Non-pigmented ciliary epithelial cell (primary cell): ENCODE data around the gene KCNK3.
A peak's percentile ranks its signal among the peaks of the same experiment; 100 is the strongest.
"Not testable (repeated sequence)": the region's sequence is repeated elsewhere in the genome, so short reads cannot be mapped to it uniquely, and the experiment has no call there.

ENCODE experiments used
- DNase-seq: peaks from one replicate; pipeline ENCODE4 v3.0.0-alpha.2; 2010; ENCODE audit warnings: low read depth

Gene KCNK3

DNA sequence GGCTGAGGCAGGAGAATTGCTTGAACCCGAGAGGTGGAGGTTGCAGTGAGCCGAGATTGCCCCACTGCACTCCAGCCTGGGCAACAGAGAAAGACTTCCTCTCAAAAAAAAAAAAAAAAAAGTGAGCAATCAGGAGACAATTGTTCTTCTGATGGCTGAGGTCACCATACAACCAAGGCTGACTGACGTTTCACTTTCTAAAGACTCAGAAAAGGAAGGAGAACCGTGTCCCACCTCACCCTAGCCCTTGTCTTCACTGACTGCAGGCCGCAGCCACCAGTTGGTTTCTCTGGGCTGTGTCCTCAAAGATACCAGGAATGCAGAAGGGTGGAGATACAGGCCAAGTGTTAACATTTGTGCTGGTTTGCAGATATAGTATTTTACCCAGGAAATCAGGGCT, 63.8 kb downstream of the KCNK3 start:
- no peak for DNase-seq

DNA sequence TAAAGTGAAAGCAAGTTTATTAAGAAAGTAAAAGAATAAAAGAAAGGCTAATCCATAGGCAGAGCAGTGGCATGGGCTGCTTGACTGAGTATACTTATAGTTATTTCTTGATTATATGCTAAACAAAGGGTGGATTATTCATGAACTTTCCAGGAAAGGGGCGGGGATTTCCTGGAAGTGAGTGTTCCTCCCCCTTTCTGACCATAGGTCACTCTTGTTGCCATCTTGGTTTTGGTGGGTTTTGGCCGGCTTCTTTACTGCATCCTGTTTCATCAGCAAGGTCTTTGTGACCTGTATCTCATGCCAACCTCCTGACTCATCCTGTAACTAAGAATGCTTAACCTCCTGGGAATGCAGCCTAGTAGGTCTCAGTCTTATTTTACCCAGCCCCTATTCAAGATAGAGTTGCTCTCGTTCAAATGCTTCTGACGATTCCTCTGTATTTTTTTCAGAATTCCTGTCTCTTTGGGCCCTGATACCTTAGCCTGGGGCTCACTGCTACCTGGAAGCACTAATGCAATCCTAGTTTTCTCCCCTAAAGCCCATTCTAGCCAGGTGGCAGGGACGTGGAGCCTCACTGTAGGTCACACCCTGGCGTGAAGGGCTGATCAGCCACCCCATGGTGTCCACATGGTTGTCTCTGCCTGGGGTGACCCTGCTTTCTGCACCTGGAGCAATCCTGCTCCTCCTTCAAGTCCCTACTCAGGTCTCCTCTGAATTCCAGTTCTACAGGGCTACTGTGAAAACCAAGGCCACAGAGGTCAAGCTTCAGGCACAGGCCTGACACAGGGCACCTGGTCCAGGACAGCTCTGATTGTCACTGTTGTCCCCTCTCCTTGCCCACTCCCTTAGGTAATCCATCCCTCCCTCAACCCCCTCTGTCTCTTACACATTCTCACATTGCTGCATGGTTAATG, 65.6 kb downstream of the KCNK3 start:
- peak; percentile 97 for DNase-seq

DNA sequence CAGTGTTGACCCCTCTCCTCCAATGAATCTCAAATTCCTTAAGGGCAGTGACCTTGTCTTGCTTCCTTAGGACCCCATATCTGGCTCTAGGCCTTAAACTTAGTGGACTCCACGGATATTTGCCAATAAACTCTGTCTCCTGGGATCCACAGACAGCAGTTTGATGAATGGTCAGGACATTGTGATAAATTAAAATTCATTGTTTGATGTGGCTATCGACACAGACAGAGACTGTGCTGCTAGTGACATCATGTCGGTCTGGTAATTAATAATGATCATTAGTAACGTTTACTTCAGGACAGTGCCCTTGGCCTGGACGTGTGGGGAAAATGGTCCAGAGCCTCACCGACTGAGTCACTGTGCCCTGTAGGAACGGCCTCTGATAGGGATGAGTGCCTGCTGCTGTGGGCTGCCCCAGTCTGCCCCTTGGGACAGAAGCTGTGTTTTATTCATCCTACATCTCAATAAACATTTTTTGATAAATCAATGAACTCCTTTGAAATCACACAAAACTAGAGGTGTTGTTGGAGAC, 66.3 kb downstream of the KCNK3 start:
- no peak for DNase-seq

DNA sequence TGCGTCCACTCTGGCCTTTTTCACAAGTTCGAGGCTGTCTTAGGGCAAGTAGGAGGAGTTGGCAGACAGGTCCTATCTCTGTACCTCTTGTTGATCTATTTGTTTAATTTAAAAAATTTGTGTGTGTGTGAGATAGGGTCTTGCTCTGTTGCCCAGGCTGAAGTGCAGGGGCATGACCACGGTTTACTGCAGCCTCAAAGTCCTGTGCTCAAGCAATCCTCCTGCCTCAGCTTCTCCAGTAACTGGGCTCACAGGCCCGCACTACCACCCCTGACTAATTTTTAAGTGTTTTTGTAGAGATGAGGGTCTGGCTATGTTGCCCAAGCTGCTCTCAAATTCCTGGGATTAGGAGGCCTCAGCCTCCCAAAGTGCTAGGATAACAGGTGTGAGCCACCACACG, 67.3 kb downstream of the KCNK3 start:
- no peak for DNase-seq

DNA sequence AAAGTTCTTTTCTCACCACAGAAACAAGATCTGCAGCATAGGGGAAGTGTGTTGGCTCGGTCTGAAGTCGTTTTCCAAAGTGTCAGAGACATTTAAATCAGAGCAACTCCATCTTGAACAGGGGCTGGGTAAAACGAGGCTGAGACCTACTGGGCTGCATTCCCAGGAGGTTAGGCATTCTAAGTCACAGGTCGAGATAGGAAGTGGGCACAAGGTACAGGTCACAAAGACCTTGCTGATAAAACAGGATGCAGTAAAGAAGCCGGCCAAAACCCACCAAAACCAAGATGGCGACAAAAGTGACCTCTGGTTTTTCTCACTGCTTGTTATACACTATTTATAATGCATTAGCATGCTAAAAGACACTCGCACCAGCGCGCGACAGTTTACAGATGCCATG, 68.5 kb downstream of the KCNK3 start:
- not testable (repeated sequence) for DNase-seq

DNA sequence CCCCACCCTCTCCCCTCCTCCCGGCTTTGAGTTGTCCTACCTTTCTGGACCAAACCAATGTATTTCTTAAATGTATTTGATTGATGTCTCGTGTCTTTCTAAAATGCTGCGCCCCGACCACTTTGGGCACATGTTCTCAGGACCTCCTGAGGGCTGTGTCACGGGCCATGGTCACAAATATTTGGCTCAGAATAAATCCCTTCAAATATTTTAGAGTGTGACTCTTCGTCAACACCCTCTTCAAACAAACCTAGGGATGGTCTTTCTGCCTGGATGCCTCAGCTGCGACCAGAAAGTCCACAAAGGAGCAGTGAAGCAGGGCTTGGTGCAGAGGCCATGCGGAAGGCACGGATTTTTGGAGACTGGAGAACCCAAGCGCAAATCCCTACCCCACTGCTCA, 70.5 kb downstream of the KCNK3 start:
- DNase-seq: no peak

DNA sequence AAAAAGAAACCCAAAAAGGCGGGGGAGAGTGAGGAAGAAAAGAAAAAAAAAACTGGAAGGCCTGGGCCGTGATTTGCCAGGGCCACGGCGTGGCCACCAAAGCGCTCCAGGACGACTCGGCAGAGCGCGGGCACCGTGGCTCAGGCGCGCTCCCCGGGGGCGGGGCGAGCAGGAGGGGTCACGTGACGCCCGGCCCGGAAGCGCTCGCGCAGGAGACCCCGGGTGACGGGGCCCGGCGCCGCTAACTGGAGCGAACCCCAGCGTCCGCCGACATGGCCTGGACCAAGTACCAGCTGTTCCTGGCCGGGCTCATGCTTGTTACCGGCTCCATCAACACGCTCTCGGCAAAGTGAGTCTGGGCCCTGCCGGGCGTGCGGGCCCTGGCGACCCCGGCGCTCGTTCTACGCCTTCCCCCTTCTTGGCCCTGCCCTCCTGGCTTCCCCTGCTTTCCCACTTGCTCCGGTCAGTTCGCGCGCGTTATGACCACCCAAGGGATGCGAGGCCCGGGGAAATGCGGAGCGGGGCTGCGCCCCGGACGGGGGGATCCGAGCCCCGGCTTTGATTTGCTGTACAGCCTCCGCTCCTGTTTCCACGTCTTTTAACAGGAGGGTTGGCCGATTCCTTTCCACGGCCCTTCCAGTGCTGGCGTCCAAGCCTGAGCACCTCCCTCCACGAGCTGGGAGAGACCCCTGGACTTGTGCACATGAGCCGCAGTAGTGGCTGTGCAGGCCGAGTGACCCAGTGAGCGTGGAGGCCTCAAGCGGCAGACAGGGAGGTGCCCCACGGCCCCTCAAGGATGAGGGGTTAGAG, 71.8 kb downstream of the KCNK3 start, which contains the start of gene SLC35F6:
SLC35F6 (plus strand) TSS at position 207 of the 810 bp plus-strand sequence; CDS start at position 273, 66 bp downstream.
- no peak for DNase-seq

DNA sequence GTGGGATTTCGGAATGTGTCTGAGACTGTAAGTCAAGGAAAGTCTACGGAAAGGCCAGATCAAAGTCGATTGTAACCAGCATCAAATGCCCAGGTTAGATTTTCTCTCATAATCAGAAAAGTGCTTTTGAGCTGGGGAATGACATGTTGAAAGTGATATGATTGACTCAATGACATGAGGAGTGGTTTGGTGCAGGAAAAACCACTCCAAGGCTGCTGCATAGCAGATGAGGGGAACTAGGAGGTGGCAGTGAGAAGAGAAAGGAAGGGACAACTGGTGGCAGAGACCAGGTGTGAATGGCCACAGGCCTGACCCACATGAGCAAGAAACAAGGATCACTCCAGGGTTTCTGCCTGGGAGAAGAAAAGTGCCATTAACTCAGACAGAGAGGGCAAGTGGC, 72.4 kb downstream of the KCNK3 start:
- no peak for DNase-seq

DNA sequence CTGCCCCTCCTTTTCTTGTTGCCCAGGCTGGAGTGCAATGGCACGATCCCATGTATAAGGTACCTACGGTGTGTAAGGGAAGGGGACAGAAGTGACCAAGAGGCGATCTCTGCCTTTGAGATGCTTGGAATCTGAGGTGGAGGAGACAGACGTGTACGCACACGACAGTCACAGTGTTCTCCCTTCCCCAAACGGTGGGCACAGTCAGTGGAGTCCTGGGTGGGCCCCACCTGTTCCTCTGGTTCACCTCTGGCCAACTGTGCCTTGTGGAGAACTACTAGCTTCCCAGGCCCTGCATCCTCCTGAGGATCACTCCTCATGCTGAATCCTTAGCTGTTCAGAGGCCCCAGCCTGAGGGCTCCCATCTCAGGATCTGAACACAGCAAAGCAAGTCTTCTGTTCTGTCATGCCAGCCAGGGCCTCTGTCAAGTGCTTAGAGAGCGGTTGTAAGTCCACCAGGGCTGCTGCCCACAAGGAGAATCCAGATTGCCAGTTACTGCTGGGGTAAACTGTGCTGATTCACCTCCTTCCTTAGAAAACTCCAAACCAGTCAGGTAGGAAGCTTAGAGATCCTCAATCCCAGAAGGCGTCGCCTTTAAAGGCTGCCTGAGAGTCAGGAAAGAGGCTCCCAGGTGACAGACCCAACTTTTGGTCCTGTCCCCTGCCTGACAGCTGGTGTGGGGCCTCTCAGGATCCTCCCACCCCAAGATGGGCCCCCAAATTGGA, 73.1 kb downstream of the KCNK3 start:
- DNase-seq: no peak

DNA sequence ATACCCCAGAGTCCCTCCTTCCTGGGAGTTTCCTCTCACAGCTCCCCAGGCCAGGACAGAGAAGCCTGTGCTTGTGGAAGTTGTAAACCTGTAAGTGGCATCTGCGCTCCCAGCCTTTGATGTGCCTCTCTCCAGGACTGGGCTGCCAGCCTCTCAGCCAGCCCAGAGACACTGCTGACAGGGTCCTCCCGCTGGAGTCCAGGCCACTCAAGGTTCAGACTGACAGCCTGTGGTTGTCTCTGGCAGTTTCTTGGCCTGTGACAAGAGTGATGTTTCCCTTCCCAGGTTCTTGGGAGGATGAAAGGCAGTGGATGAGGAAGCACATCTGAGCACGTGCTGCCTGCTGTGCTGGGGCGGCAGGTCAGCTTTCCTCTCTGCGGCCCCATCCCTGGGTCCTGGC, 74.6 kb downstream of the KCNK3 start:
- DNase-seq: no peak

DNA sequence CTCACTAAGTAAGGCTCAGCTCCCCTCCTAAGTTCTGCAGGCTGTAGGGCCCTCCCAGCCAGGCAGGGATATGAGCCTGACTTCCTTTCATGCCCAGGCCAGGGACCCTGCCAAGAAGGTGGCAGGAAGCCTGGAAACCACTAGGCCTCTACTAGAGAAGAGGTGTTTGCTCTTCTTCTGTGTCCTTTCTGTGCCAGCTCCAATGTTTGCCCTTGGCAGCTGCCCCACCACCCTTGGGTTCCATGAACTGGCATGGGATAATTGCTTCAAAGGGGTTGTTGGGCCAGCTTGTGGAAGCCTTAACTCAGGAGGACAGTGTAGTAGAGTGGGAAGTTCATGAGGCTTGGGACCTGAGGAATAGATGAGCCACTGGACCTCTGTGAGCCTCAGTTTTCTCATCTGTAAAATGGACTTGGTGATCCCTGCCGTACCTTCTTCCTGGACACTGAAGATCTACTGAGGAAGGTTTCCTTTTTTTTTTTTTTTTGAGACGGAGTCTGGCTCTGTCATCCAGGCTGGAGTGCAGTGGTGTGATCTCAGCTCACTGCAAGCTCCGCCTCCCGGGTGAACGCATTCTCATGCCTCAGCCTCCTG, 75.5 kb downstream of the KCNK3 start:
- DNase-seq: no peak

DNA sequence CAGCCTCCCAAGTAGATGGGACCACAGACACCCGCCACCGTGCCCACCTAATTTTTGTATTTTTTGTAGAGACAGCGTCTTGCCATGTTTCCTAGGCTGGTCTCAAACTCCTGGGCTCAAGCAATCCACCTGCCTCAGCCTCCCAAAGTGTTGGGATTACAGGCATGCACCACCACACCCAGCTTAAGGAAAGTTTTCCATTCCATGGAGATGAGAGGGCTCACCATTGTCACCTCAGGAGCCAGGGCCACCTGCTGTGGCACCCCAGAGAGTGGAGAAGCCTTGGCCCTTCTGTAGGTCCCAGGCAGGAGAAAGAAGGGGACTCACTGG, 76.2 kb downstream of the KCNK3 start:
- DNase-seq: no peak

DNA sequence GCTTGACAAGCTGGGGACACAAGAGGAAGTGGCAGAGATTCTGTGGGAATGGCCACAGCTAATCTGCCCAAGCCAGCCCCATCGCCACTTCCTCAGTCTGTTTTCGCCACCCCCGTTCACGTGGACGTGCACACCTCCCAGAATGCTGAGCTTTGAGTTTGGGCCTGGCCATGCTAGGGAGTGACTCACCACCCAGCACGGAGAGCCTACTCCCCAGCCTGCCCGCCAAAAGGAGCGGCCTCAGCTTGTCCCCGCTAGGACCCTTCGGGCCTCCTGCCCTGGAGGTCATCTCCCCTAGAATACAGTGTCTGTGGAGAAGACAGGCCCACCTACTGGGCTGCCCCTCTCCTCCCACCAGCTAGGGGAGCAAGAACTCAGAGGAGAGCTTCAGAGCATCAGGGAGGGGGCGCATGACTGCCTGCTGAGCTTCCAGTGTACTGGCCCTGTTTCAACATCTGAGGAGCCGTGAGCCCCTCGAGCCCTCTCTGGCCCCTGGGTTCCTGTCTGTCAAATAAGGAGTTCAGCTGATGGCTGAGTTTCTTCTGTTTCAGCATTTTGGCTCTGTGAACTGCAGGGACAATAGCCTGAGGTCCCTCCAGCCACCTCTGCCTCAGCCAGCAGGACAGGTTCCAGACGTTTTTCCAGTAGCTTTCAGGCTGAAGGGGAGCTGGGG, 76.7 kb downstream of the KCNK3 start:
- DNase-seq: no peak

DNA sequence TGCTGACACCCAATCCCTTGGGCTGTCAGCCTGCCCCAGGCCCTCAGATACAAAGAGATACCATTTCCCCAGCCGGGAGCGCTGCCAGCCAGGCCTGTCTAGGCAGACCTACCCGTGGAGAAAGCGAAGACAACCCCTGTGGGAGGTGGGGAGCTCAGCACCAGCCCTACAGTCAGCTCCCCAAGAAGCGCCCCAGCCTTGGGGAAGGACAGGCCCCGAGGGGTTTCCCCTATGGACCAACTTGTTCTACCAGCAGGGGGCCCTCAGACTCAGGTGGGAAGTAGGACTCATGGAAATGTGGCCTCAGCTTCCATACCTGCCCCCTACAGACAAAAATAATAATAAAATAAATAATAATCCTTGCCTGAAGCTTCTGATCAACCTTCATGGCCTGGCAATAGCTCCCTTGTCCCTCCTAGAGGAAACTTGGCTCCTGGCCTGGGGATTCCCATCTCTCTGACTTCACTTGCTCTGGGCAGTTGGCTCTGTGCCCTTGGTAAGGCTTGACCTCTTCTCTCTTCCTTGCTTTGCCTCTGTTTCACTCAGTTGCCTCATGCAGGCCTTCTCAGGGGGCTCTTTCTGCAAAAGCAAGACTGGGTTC, 78.6 kb downstream of the KCNK3 start:
- no peak for DNase-seq

DNA sequence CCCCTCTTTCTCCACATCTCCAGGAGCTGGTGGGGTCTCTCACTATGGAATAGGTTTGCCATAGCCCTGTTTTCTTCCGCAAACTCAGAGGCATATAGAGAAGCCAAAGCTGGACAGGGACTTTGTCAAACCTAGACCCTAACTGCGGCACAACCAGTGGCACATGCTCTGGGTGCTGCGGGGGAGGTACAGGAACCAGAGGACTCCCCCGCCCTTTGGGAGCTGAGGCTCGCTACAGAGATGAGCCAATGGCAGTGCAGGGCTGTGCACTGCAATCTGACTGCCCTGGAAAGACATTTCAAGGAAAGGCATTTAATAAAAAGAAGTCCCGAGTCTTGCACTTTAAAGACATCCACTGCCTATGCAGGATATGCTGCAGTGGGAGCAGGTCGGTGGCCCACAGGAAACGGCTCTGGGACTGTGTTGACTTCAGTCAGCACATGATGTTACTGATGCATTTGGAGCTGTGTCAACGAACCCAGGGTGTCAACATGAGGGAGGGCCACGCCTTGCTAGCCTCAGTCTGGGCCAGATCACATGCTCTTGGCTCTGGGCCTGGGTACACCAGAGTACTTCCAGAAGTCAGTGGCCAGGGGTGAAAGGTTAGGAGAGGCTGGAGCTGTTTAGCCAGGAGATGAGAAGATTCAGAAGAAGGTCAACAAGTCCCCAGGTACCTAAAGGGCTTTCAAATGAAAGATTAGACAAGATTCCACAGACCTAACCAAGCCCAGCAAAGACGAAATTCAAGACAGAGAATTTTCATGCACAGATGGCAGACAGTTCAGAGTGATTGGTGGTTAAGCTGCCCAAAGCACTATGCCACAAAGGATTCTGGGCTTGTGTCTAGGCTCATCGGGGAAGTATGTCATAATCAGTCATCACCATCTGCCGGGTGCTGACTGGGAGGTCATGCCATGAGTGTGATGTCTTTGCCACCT, 79.8 kb downstream of the KCNK3 start:
- no peak for DNase-seq

DNA sequence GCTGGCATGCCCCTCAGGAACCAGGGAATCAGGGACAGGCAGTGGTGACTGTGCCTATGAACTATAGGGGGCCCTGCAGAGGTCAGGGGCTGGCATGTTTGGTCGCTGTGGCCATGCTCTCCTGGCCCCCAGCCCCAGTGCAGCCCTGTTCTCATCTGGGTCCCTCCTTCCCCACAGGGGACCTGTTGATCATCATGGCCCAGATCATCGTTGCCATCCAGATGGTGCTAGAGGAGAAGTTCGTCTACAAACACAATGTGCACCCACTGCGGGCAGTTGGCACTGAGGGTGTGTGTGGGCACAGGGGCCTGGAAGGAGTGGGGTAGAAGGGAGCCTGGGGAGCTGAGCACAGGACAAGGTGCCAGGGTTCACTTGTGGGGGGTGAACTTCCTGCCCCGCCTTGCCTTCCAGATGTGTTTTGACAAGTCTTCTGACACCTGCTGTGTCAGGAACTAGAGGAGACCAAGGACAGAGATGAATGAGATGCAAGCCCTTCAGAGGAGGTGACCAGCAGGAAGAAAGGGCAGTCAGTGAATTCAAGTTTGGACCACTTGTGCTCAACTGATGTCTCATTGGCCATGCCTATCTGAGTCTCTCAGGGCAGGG, 83.8 kb downstream of the KCNK3 start:
- no peak for DNase-seq

DNA sequence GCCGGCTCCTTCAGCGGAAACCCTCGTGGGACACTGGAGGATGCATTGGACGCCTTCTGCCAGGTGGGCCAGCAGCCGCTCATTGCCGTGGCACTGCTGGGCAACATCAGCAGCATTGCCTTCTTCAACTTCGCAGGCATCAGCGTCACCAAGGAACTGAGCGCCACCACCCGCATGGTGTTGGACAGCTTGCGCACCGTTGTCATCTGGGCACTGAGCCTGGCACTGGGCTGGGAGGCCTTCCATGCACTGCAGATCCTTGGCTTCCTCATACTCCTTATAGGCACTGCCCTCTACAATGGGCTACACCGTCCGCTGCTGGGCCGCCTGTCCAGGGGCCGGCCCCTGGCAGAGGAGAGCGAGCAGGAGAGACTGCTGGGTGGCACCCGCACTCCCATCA, 85.6 kb downstream of the KCNK3 start:
- DNase-seq: no peak

DNA sequence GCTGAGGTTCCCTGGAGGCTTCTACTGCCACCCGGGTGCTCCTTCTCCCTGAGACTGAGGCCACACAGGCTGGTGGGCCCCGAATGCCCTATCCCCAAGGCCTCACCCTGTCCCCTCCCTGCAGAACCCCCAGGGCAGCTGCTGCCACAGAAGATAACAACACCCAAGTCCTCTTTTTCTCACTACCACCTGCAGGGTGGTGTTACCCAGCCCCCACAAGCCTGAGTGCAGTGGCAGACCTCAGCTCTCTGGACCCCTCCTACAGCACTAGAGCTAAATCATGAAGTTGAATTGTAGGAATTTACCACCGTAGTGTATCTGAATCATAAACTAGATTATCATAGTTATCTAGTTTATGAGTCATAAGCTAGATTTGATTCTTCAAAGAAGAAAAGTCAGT, 86.0 kb downstream of the KCNK3 start:
- DNase-seq: no peak

DNA sequence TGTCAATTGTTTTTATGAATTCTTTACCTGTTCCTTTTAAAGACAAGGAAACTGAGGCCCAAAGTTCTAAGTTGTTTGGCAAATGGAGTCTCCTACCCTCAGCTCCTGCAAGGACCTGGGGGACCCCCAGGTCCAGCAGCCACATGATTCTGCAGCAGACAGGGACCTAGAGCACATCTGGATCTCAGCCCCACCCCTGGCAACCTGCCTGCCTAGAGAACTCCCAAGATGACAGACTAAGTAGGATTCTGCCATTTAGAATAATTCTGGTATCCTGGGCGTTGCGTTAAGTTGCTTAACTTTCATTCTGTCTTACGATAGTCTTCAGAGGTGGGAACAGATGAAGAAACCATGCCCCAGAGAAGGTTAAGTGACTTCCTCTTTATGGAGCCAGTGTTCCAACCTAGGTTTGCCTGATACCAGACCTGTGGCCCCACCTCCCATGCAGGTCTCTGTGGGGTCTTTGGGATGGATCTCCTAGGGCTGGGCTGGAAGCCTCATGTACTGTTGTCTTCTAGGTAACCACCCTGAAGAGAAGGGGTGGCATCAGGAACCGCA, 87.8 kb downstream of the KCNK3 start:
- DNase-seq: no peak
